ENCODE data around the gene SMG6. TPM values are rescaled to one million over a fixed set of nuclear protein-coding genes. Genes with fewer than 3 reads are reported as not detected.

The SMG6 gene
- total RNA-seq, 2 donors from 2014 or later: 12.5 to 22.1 TPM

GRCh38 chr17:2238432-2239169 is 65.0 kb downstream of the SMG6 start:
- intact Hi-C loops (cut with DNase I): no loop called here
- H3K4me1 ChIP-seq: no peaks in the 10 kb centered on the region
- DNase-seq (peak in 1 of 4 donors; percentile 7), ATAC-seq (no peak)
- peak overlapping the region in 2 of 4 donors; percentile 25 to 28 for H3K27ac ChIP-seq
- no peaks in the 10 kb centered on the region for H3K36me3 ChIP-seq (replicated peaks in 1 of 2; ENCODE audit: insufficient read depth in 1 of 2, low read depth in 2 of 2)
- no peak for TF ChIP-seq POLR2A (IDR thresholded peaks at IDR 0.05)
- TF ChIP-seq CTCF (IDR thresholded peaks at IDR 0.05): no peak
- no peaks in the 10 kb centered on the region for H3K9me3 ChIP-seq
- H3K4me3 ChIP-seq: no peak overlapping the region
- no peaks in the 10 kb centered on the region for H3K27me3 ChIP-seq
- 75 to 81% methylated on average over 14 to 15 of the region's 15 CpGs for WGBS, 2 donors

GRCh38 chr17:2237950-2238349 is 65.6 kb downstream of the SMG6 start:
- Histone ChIP-seq H3K36me3 (replicated peaks in 1 of 2; ENCODE audit: insufficient read depth in 1 of 2, low read depth in 2 of 2) (no peaks in the 10 kb centered on the region), H3K27me3 (no peaks in the 10 kb centered on the region), H3K4me3 (no peak overlapping the region), H3K4me1 (no peaks in the 10 kb centered on the region), H3K27ac (peak overlapping the region in 2 of 4 donors; percentile 25 to 28), H3K9me3 (no peaks in the 10 kb centered on the region)
- no peak for DNase-seq
- TF ChIP-seq POLR2A (IDR thresholded peaks at IDR 0.05) (no peak), CTCF (IDR thresholded peaks at IDR 0.05) (no peak)
- WGBS, 2 donors: 81 to 82% methylated on average over 3 of the region's 3 CpGs
- no peak for ATAC-seq
- intact Hi-C loops (cut with DNase I): no loop called here

GRCh38 chr17:2237521-2237921 is 66.1 kb downstream of the SMG6 start:
- TF ChIP-seq POLR2A (IDR thresholded peaks at IDR 0.05) (no peak), CTCF (IDR thresholded peaks at IDR 0.05) (no peak)
- Histone ChIP-seq H3K4me3 (no peak overlapping the region), H3K9me3 (no peaks in the 10 kb centered on the region), H3K4me1 (peaks cover under 1% of the 10 kb centered on the region), H3K27ac (peak overlapping the region in 2 of 4 donors; percentile 0 to 23), H3K27me3 (no peaks in the 10 kb centered on the region), H3K36me3 (replicated peaks in 1 of 2; ENCODE audit: insufficient read depth in 1 of 2, low read depth in 2 of 2) (no peaks in the 10 kb centered on the region)
- peak in 2 of 4 donors; percentile 19 to 50 for DNase-seq
- WGBS, 2 donors: 75 to 89% methylated on average over 5 of the region's 5 CpGs
- intact Hi-C loops (cut with DNase I): no loop called here
- peak; percentile 45 for ATAC-seq

- no peaks in the 10 kb centered on the region for H3K9me3 ChIP-seq
- DNase-seq (peak in 1 of 4 donors; percentile 61), ATAC-seq (peak; percentile 18)
- H3K4me3 ChIP-seq: no peak overlapping the region
- H3K27me3 ChIP-seq: no peaks in the 10 kb centered on the region
- WGBS, 2 donors: 74 to 88% methylated on average over 6 of the region's 6 CpGs
- peak overlapping the region in 1 of 4 donors; percentile 30 for H3K27ac ChIP-seq
- TF ChIP-seq POLR2A (IDR thresholded peaks at IDR 0.05) (no peak), CTCF (IDR thresholded peaks at IDR 0.05) (no peak)
- intact Hi-C loops (cut with DNase I): no loop called here
- no peaks in the 10 kb centered on the region for H3K36me3 ChIP-seq (replicated peaks in 1 of 2; ENCODE audit: insufficient read depth in 1 of 2, low read depth in 2 of 2)
- H3K4me1 ChIP-seq: peaks cover 5% of the 10 kb centered on the region
Measured at GRCh38 chr17:2235792-2236366, 67.7 kb downstream of the SMG6 start.
